ENCODE measurements around the gene KRTAP5-2.

GRCh38 chr11:1563149-1563638, 34.9 kb downstream of the KRTAP5-2 start:
- no peak for TF ChIP-seq POLR2AphosphoS5 (IDR thresholded peaks at IDR 0.05; ENCODE audit: low read depth, low read length)
- TF ChIP-seq TAF1 (IDR thresholded peaks at IDR 0.05; ENCODE audit: borderline replicate concordance, insufficient read depth, low read length) = no peak
